Colonic mucosa (tissue), 4 donors: ENCODE results near the gene ESYT2. TPM values are rescaled to one million over a fixed set of nuclear protein-coding genes. Genes with fewer than 3 reads are reported as not detected.
"Not testable (repeated sequence)": the region's sequence is repeated elsewhere in the genome, so short reads cannot be mapped to it uniquely, and the experiment has no call there.

Source experiments
- DNase-seq: peaks from one replicate; pipeline ENCODE4 v3.0.0-alpha.2; 2020
- H3K27ac ChIP-seq: fragments of 200-600 bp; one replicate; pipeline ENCODE4 v1.8.0; 2021
- H3K27me3 ChIP-seq: fragments of 200-600 bp; one replicate; pipeline ENCODE4 v1.8.0; 2021
- H3K36me3 ChIP-seq: fragments of 200-600 bp; one replicate; pipeline ENCODE4 v1.8.0; 2021
- H3K4me1 ChIP-seq: fragments of 200-600 bp; one replicate; pipeline ENCODE4 v1.8.0; 2021; ENCODE audit warnings: mild to moderate bottlenecking
- H3K4me3 ChIP-seq: fragments of 200-600 bp; one replicate; pipeline ENCODE4 v1.8.0; 2021
- H3K9ac ChIP-seq, 2 donors: one replicate each; pipeline ENCODE4 v1.7.0; 2013; ENCODE audit warnings: control low read depth in 2 of 2, low read depth in 2 of 2, low read length in 2 of 2
- H3K9me3 ChIP-seq: fragments of 200-600 bp; one replicate; pipeline ENCODE4 v1.8.0; 2021
- intact Hi-C: fragments of 100-400 bp; cut with DNase I; formaldehyde crosslinking; loops from one replicate; pipeline ENCODE4 v1.14.1; 2022
- total RNA-seq, 2 donors: library from RNA; stranded (reverse); fragmentation: NEBNext Ultra II Directional in 1 of 2; extraction: Animal tissue kit (Norgen Biotek cat#: 25700) in 1 of 2; gene quantifications; one replicate each; pipeline ENCODE4 v1.2.1, GENCODE V29; 2021
- TF ChIP-seq, protein P1 (sequence below): fragments of 200-600 bp; IDR thresholded peaks from one replicate; pipeline ENCODE4 v1.8.0; 2022; ENCODE audit warnings: antibody characterized with exemption, mild to moderate bottlenecking
- donor health status: healthy.
- donor health status: DM: no; HTN: no; CAD: no.
- donor health status: DM: no; HTN: no; CAD: no.

The ESYT2 gene
- total RNA-seq, 2 donors from 2014 or later, result 57.5 to 105 TPM

GRCh38 chr7:158700008-158700407 lies 129.3 kb downstream of the ESYT2 start:
- Histone ChIP-seq H3K9me3 (no peaks in the 10 kb centered on the region), H3K36me3 (no peaks in the 10 kb centered on the region), H3K4me3 (no peak overlapping the region), H3K27me3 (no peaks in the 10 kb centered on the region), H3K4me1 (no peaks in the 10 kb centered on the region), H3K9ac (no peak overlapping the region), H3K27ac (no peak overlapping the region)
- no peak for DNase-seq
- intact Hi-C loops, result loop anchor here (10.0 kb wide), 1 partner anchor 75 kb away; no protein-coding TSS in a partner anchor
- TF ChIP-seq, protein P1, sequence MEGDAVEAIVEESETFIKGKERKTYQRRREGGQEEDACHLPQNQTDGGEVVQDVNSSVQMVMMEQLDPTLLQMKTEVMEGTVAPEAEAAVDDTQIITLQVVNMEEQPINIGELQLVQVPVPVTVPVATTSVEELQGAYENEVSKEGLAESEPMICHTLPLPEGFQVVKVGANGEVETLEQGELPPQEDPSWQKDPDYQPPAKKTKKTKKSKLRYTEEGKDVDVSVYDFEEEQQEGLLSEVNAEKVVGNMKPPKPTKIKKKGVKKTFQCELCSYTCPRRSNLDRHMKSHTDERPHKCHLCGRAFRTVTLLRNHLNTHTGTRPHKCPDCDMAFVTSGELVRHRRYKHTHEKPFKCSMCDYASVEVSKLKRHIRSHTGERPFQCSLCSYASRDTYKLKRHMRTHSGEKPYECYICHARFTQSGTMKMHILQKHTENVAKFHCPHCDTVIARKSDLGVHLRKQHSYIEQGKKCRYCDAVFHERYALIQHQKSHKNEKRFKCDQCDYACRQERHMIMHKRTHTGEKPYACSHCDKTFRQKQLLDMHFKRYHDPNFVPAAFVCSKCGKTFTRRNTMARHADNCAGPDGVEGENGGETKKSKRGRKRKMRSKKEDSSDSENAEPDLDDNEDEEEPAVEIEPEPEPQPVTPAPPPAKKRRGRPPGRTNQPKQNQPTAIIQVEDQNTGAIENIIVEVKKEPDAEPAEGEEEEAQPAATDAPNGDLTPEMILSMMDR, result no peak

DNA sequence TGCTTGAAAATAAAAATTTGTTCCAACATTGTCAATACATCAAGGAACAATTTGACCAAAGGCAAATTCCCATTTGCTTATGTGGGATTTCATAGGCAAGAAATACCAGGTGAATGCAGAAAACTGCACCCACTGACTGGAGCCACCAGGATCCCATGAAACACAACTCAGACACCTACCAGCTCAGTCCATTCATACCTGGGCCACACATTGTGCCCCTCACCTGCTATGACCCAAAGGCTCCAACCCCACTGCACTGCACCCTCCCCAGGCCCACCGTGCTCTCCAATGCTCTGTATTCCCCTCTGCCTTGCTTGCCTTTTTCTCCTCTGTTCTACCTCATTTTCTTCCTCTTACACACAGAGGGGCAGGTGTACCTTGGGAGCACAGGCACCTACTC lies 130.0 kb downstream of the ESYT2 start:
- DNase-seq, result no peak
- intact Hi-C loops, result no loop called here
- no peaks in the 10 kb centered on the region for H3K9me3 ChIP-seq
- no peaks in the 10 kb centered on the region for H3K4me1 ChIP-seq
- TF ChIP-seq, protein P1, result no peak
- no peaks in the 10 kb centered on the region for H3K36me3 ChIP-seq
- no peaks in the 10 kb centered on the region for H3K27me3 ChIP-seq
- H3K27ac ChIP-seq, result no peak overlapping the region
- no peak overlapping the region for H3K9ac ChIP-seq
- no peak overlapping the region for H3K4me3 ChIP-seq

- Histone ChIP-seq H3K27me3 (no peaks in the 10 kb centered on the region), H3K9me3 (no peaks in the 10 kb centered on the region), H3K4me1 (no peaks in the 10 kb centered on the region), H3K9ac (no peak overlapping the region), H3K4me3 (no peak overlapping the region), H3K27ac (no peak overlapping the region), H3K36me3 (no peaks in the 10 kb centered on the region)
- TF ChIP-seq, protein P1, result no peak
- intact Hi-C loops, result no loop called here
- DNase-seq, result no peak
Measured at GRCh38 chr7:158698657-158699195, 130.6 kb downstream of the ESYT2 start.

- H3K27me3 ChIP-seq, H3K27ac ChIP-seq, H3K36me3 ChIP-seq, H3K9ac ChIP-seq, H3K4me3 ChIP-seq, DNase-seq, H3K9me3 ChIP-seq, intact Hi-C loops, H3K4me1 ChIP-seq: not testable (repeated sequence)
Measured at GRCh38 chr7:158697597-158697996, 131.7 kb downstream of the ESYT2 start.

DNA sequence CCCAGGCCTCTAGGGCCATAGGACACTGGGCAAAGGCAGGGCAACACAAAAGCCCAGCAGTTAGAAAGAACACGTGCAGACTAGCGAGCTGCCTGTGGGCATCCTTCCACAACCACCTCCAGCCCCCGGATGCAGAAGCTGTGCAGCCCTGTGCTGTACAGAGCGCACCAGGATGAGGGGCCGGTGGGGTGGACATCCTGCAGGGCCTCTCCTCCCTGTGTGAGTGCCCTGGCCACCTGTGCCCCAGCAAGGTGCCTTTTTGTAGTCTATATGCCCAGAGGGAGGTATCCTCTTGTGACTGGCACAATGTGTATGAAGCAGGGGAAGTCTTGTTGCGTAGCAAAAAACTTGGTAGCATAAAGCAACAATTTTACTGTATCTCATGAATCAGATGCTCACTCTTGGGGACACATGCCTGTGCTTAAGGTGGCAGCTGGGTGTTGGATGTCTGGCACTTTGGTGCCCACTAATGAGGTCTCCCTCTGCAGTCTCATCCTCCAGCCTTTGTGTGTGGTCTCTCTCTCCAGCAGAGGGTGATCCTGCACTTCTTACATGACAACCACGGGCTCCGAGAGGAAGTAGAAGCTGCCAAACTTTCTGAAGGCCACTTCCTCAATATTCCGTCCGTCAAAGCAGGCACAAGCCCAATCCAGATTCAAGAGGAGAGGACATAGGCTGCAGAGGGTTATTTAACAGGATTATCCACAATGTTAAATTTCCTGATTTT lies 133.4 kb downstream of the ESYT2 start:
- intact Hi-C loops, result loop anchor here (2.0 kb wide), 1 partner anchor 281 kb away; no protein-coding TSS in a partner anchor
- H3K27ac ChIP-seq, result peak overlapping the region; percentile 7
- no peak overlapping the region for H3K4me3 ChIP-seq
- TF ChIP-seq, protein P1, result peak; percentile 60
- DNase-seq, result peak; percentile 75
- no peaks in the 10 kb centered on the region for H3K4me1 ChIP-seq
- no peaks in the 10 kb centered on the region for H3K36me3 ChIP-seq
- no peak overlapping the region for H3K9ac ChIP-seq
- H3K9me3 ChIP-seq, result no peaks in the 10 kb centered on the region
- no peaks in the 10 kb centered on the region for H3K27me3 ChIP-seq

- H3K9me3 ChIP-seq, result no peaks in the 10 kb centered on the region
- intact Hi-C loops, result loop anchor here (2.0 kb wide), 1 partner anchor 282 kb away; no protein-coding TSS in a partner anchor
- H3K27me3 ChIP-seq, result no peaks in the 10 kb centered on the region
- H3K9ac ChIP-seq, result no peak overlapping the region
- TF ChIP-seq, protein P1, result no peak
- no peaks in the 10 kb centered on the region for H3K36me3 ChIP-seq
- H3K4me1 ChIP-seq, result no peaks in the 10 kb centered on the region
- H3K4me3 ChIP-seq, result no peak overlapping the region
- no peak overlapping the region for H3K27ac ChIP-seq
- no peak for DNase-seq
Measured at GRCh38 chr7:158695056-158695455, 134.3 kb downstream of the ESYT2 start.
